ENCODE measurements around the gene UBAC1. TPM values are rescaled to one million over a fixed set of nuclear protein-coding genes. Genes with fewer than 3 reads are reported as not detected.

UBAC1 gene
- polyA plus RNA-seq, 1 of the 3 experiments (the other 2 are of a cell fraction): 67.7 TPM

DNA sequence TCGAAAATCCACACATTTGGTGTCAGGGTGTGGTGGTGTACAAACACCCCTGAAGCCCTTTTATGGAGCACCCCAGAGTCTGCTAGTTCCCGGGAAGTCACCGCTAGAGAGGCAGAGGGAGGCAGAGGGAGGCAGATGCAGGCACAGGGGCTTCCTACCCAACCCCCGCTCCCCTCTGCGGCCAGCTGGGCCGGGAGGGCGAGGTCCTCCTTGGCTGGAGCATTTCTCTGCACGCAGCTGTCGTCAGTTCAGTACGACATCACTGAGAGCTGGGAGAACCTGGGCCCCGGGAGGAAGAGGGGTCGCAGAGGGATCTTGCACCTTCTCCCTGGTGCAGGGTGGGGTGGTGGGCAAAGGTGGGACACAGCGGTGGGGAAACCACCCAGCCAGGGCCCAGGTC is 15.8 kb upstream of the UBAC1 start:
- H3K4me1 ChIP-seq (ENCODE audit: control insufficient read depth in 1 of 2, insufficient read depth in 2 of 2, low read depth in 1 of 2, low read length in 1 of 2): peaks cover 0 to 32% of the 10 kb centered on the region in 2 experiments; a peak in 1 of 4 replicates
- H3K9me3 ChIP-seq: no peaks in the 10 kb centered on the region
- H3K79me2 ChIP-seq (ENCODE audit: insufficient read depth): no peaks in the 10 kb centered on the region
- H2AFZ ChIP-seq (ENCODE audit: low read depth): no peak overlapping the region
- ChIA-PET POLR2A (no interaction called here), CTCF (interaction anchor here (1.3 to 2.0 kb wide), 3 partner anchors 9 to 146 kb away, joined by 3 to 13 read pairs (median 12); no protein-coding TSS in a partner anchor)
- no peak overlapping the region for H3K9ac ChIP-seq
- H3K27ac ChIP-seq (ENCODE audit: low read depth in 2 of 2, low read length in 1 of 2): no peak overlapping the region
- H4K20me1 ChIP-seq (ENCODE audit: insufficient read depth): no peaks in the 10 kb centered on the region
- 91% methylated on average over 8 of the region's 13 CpGs for WGBS (ENCODE audit: low lambda C conversion rate)
- H3K36me3 ChIP-seq (replicated peaks in 1 of 2; ENCODE audit: control insufficient read depth in 1 of 2, insufficient read depth in 2 of 2, low read length in 1 of 2): no peaks in the 10 kb centered on the region
- DNase-seq: no peak
- no peak overlapping the region for H3K4me2 ChIP-seq
- H3K27me3 ChIP-seq (ENCODE audit: insufficient read depth): no peaks in the 10 kb centered on the region
- no peaks in the 10 kb centered on the region for H3F3A ChIP-seq (replicated peaks; ENCODE audit: insufficient read depth)
- no peak for TF ChIP-seq JUND (IDR thresholded peaks at IDR 0.05)
- TF ChIP-seq RCOR1 (IDR thresholded peaks at IDR 0.05; ENCODE audit: low read length): no peak
- no peak for TF ChIP-seq TEAD4 (IDR thresholded peaks at IDR 0.05; ENCODE audit: borderline replicate concordance, insufficient read depth)
- no peak for TF ChIP-seq TCF12 (IDR thresholded peaks at IDR 0.05)
- no peak for TF ChIP-seq YY1 (IDR thresholded peaks at IDR 0.05; ENCODE audit: low read depth)
- no peak for TF ChIP-seq ELF1 (IDR thresholded peaks at IDR 0.05)
- TF ChIP-seq SMC3 (IDR thresholded peaks at IDR 0.05; ENCODE audit: low read depth, low read length): no peak
- TF ChIP-seq MXI1 (IDR thresholded peaks at IDR 0.05; ENCODE audit: low read depth, low read length): no peak
- no peak for TF ChIP-seq EZH2phosphoT487 (IDR thresholded peaks at IDR 0.05; ENCODE audit: borderline replicate concordance, low read depth)
- TF ChIP-seq TAF1 (IDR thresholded peaks at IDR 0.05; ENCODE audit: borderline replicate concordance, low read depth, low read length): no peak
- TF ChIP-seq RAD21 (IDR thresholded peaks at IDR 0.05; ENCODE audit: low read length): no peak
- TF ChIP-seq FOXM1 (IDR thresholded peaks at IDR 0.05; ENCODE audit: low read depth): no peak
- TF ChIP-seq, protein P1, sequence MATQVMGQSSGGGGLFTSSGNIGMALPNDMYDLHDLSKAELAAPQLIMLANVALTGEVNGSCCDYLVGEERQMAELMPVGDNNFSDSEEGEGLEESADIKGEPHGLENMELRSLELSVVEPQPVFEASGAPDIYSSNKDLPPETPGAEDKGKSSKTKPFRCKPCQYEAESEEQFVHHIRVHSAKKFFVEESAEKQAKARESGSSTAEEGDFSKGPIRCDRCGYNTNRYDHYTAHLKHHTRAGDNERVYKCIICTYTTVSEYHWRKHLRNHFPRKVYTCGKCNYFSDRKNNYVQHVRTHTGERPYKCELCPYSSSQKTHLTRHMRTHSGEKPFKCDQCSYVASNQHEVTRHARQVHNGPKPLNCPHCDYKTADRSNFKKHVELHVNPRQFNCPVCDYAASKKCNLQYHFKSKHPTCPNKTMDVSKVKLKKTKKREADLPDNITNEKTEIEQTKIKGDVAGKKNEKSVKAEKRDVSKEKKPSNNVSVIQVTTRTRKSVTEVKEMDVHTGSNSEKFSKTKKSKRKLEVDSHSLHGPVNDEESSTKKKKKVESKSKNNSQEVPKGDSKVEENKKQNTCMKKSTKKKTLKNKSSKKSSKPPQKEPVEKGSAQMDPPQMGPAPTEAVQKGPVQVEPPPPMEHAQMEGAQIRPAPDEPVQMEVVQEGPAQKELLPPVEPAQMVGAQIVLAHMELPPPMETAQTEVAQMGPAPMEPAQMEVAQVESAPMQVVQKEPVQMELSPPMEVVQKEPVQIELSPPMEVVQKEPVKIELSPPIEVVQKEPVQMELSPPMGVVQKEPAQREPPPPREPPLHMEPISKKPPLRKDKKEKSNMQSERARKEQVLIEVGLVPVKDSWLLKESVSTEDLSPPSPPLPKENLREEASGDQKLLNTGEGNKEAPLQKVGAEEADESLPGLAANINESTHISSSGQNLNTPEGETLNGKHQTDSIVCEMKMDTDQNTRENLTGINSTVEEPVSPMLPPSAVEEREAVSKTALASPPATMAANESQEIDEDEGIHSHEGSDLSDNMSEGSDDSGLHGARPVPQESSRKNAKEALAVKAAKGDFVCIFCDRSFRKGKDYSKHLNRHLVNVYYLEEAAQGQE (IDR thresholded peaks at IDR 0.05; ENCODE audit: low read depth, low read length): no peak
- no peak overlapping the region for H3K4me3 ChIP-seq (ENCODE audit: low read depth in 2 of 2, low read length in 1 of 2)
- no peaks in the 10 kb centered on the region for H3K9me2 ChIP-seq

DNA sequence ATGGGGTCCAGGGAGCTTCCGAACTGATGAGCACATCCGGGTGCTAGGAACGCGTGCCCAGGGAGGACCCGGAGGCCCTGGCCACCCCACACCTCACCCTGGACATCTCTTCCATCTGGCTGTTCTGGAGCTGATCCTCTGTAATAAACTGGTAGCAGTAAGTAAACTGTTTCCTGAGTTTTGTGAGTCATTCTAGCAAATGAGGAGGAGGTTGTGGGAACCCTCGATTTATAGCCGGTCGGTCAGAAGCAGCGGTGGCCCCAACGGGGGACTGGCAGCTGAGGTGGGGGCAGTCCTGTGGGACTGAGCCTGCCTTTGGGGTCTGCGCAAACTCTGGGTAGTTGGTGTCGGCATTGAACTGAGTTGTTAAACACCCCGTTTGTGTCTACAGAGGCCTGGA is 15.4 kb upstream of the UBAC1 start:
- 82% methylated on average over 8 of the region's 13 CpGs for WGBS (ENCODE audit: low lambda C conversion rate)
- DNase-seq: no peak
- no peak overlapping the region for H3K27ac ChIP-seq (ENCODE audit: low read depth in 2 of 2, low read length in 1 of 2)
- no peaks in the 10 kb centered on the region for H3K9me3 ChIP-seq
- H3K79me2 ChIP-seq (ENCODE audit: insufficient read depth): no peaks in the 10 kb centered on the region
- H3K9me2 ChIP-seq: no peaks in the 10 kb centered on the region
- no peak overlapping the region for H3K4me2 ChIP-seq
- peaks cover 0 to 32% of the 10 kb centered on the region in 2 experiments; a peak in 1 of 4 replicates for H3K4me1 ChIP-seq (ENCODE audit: control insufficient read depth in 1 of 2, insufficient read depth in 2 of 2, low read depth in 1 of 2, low read length in 1 of 2)
- H3F3A ChIP-seq (replicated peaks; ENCODE audit: insufficient read depth): no peaks in the 10 kb centered on the region
- no peak overlapping the region for H3K9ac ChIP-seq
- ChIA-PET CTCF (interaction anchor here (1.3 to 2.0 kb wide), 4 partner anchors 9 to 146 kb away, joined by 3 to 13 read pairs (median 8); no protein-coding TSS in a partner anchor), POLR2A (no interaction called here)
- H4K20me1 ChIP-seq (ENCODE audit: insufficient read depth): no peaks in the 10 kb centered on the region
- no peaks in the 10 kb centered on the region for H3K36me3 ChIP-seq (replicated peaks in 1 of 2; ENCODE audit: control insufficient read depth in 1 of 2, insufficient read depth in 2 of 2, low read length in 1 of 2)
- no peaks in the 10 kb centered on the region for H3K27me3 ChIP-seq (ENCODE audit: insufficient read depth)
- H3K4me3 ChIP-seq (ENCODE audit: low read depth in 2 of 2, low read length in 1 of 2): no peak overlapping the region
- no peak overlapping the region for H2AFZ ChIP-seq (ENCODE audit: low read depth)
- no peak for TF ChIP-seq YY1 (IDR thresholded peaks at IDR 0.05; ENCODE audit: low read depth)
- TF ChIP-seq FOSL2 (IDR thresholded peaks at IDR 0.05; ENCODE audit: borderline replicate concordance, low read depth): no peak
- TF ChIP-seq, protein P2, sequence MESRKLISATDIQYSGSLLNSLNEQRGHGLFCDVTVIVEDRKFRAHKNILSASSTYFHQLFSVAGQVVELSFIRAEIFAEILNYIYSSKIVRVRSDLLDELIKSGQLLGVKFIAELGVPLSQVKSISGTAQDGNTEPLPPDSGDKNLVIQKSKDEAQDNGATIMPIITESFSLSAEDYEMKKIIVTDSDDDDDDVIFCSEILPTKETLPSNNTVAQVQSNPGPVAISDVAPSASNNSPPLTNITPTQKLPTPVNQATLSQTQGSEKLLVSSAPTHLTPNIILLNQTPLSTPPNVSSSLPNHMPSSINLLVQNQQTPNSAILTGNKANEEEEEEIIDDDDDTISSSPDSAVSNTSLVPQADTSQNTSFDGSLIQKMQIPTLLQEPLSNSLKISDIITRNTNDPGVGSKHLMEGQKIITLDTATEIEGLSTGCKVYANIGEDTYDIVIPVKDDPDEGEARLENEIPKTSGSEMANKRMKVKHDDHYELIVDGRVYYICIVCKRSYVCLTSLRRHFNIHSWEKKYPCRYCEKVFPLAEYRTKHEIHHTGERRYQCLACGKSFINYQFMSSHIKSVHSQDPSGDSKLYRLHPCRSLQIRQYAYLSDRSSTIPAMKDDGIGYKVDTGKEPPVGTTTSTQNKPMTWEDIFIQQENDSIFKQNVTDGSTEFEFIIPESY (IDR thresholded peaks at IDR 0.05; ENCODE audit: borderline replicate concordance, low read depth): no peak
- no peak for TF ChIP-seq GABPA (IDR thresholded peaks at IDR 0.05; ENCODE audit: low read depth)
- TF ChIP-seq FOXM1 (IDR thresholded peaks at IDR 0.05; ENCODE audit: low read depth): no peak
- TF ChIP-seq, protein P3, sequence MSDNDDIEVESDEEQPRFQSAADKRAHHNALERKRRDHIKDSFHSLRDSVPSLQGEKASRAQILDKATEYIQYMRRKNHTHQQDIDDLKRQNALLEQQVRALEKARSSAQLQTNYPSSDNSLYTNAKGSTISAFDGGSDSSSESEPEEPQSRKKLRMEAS (IDR thresholded peaks at IDR 0.05; ENCODE audit: low read depth): no peak
- TF ChIP-seq, protein P4, sequence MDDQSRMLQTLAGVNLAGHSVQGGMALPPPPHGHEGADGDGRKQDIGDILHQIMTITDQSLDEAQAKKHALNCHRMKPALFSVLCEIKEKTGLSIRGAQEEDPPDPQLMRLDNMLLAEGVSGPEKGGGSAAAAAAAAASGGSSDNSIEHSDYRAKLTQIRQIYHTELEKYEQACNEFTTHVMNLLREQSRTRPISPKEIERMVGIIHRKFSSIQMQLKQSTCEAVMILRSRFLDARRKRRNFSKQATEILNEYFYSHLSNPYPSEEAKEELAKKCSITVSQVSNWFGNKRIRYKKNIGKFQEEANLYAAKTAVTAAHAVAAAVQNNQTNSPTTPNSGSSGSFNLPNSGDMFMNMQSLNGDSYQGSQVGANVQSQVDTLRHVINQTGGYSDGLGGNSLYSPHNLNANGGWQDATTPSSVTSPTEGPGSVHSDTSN (IDR thresholded peaks at IDR 0.05): no peak
- no peak for TF ChIP-seq RFX5 (IDR thresholded peaks at IDR 0.05; ENCODE audit: low read length)
- TF ChIP-seq FOXJ3 (CRISPR knock-in tag; IDR thresholded peaks at IDR 0.05): no peak
- no peak for TF ChIP-seq TAF1 (IDR thresholded peaks at IDR 0.05; ENCODE audit: borderline replicate concordance, low read depth, low read length)
- no peak for TF ChIP-seq EZH2phosphoT487 (IDR thresholded peaks at IDR 0.05; ENCODE audit: borderline replicate concordance, low read depth)
- TF ChIP-seq TCF12 (IDR thresholded peaks at IDR 0.05): no peak
- TF ChIP-seq, protein P5, sequence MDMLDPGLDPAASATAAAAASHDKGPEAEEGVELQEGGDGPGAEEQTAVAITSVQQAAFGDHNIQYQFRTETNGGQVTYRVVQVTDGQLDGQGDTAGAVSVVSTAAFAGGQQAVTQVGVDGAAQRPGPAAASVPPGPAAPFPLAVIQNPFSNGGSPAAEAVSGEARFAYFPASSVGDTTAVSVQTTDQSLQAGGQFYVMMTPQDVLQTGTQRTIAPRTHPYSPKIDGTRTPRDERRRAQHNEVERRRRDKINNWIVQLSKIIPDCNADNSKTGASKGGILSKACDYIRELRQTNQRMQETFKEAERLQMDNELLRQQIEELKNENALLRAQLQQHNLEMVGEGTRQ (IDR thresholded peaks at IDR 0.05; ENCODE audit: borderline replicate concordance, low read depth, low read length): no peak
- TF ChIP-seq MEF2A (IDR thresholded peaks at IDR 0.05; ENCODE audit: borderline replicate concordance, low read depth): no peak

All from SK-N-SH (cell line).